SK-N-SH (cell line): Measurements from ENCODE around the gene NTPCR. TPM values are rescaled to one million over a fixed set of nuclear protein-coding genes. Genes with fewer than 3 reads are reported as not detected.

Experiments
- CTCF ChIA-PET: fragments of 300-600, 350-600 bp; formaldehyde crosslinking; extraction: SDS; loops from one replicate; lab custom pipeline; 2021; lab: Yijun Ruan, JAX
- POLR2A ChIA-PET: fragments of 350-600 bp; sonication (Branson Sonifier 250); formaldehyde crosslinking; extraction: SDS; loops from one replicate; lab custom pipeline; 2020; ENCODE audit warnings: antibody characterized with exemption, inconsistent platforms; lab: Yijun Ruan, JAX
- DNase-seq: peaks from one replicate; pipeline ENCODE4 v3.0.0; 2012
- H2AFZ ChIP-seq: fragments of 200-600 bp; sonication (generic); 2 replicates; pipeline ENCODE4 v1.8.1; 2016; ENCODE audit warnings: antibody characterized with exemption, mild to moderate bottlenecking, low read depth
- H3F3A ChIP-seq: fragments of 200-600 bp; sonication (generic); replicated peaks from 2 replicates; pipeline ENCODE3; 2016; ENCODE audit warnings: antibody characterized with exemption, mild to moderate bottlenecking; ENCODE audit not compliant: insufficient read depth
- H3K27ac ChIP-seq, 2 experiments: fragments of 200-500 bp in 1 of 2; fragments of 200-600 bp in 1 of 2; sonication (Bioruptor generic) in 1 of 2; sonication (generic), shearing (Covaris generic) in 1 of 2; 2 replicates each; pipeline versions ENCODE4 v1.5.1 to v1.6.1; 2014 to 2016; ENCODE audit warnings: low read depth in 2 of 2, inconsistent platforms in 1 of 2, low read length in 1 of 2, mild to moderate bottlenecking in 1 of 2, mixed read lengths in 1 of 2
- H3K27me3 ChIP-seq: fragments of 200-600 bp; sonication (generic), shearing (Covaris generic); 2 replicates; pipeline ENCODE4 v1.6.1; 2016; ENCODE audit warnings: mixed run types; ENCODE audit not compliant: insufficient read depth
- H3K36me3 ChIP-seq, 2 experiments: fragments of 200-500 bp in 1 of 2; fragments of 200-600 bp in 1 of 2; sonication (Bioruptor generic) in 1 of 2; sonication (generic) in 1 of 2; replicated peaks in 1 of 2; 2 replicates each; pipeline versions ENCODE3 to v1.5.1; 2014 to 2016; ENCODE audit warnings: low read length in 1 of 2, mild to moderate bottlenecking in 1 of 2; ENCODE audit not compliant: insufficient read depth in 2 of 2, control insufficient read depth in 1 of 2
- H3K4me1 ChIP-seq, 2 experiments: fragments of 200-500 bp in 1 of 2; fragments of 200-600 bp in 1 of 2; sonication (Bioruptor generic) in 1 of 2; sonication (generic), shearing (Covaris generic) in 1 of 2; 2 replicates each; pipeline versions ENCODE4 v1.5.1 to v1.6.1; 2014 to 2016; ENCODE audit warnings: low read depth in 1 of 2, low read length in 1 of 2, mixed run types in 1 of 2; ENCODE audit not compliant: insufficient read depth in 2 of 2, control insufficient read depth in 1 of 2
- H3K4me2 ChIP-seq: fragments of 200-600 bp; sonication (generic), shearing (Covaris generic); 2 replicates; pipeline ENCODE4 v1.6.1; 2017; ENCODE audit warnings: mixed run types
- H3K4me3 ChIP-seq, 2 experiments: fragments of 200-500 bp in 1 of 2; fragments of 200-600 bp in 1 of 2; sonication (Bioruptor generic) in 1 of 2; sonication (generic), shearing (Covaris generic) in 1 of 2; 2 replicates each; pipeline versions ENCODE4 v1.5.1 to v1.8.1; 2014 to 2016; ENCODE audit warnings: low read depth in 2 of 2, inconsistent platforms in 1 of 2, low read length in 1 of 2, mild to moderate bottlenecking in 1 of 2, mixed read lengths in 1 of 2, moderate library complexity in 1 of 2
- H3K79me2 ChIP-seq: fragments of 200-600 bp; sonication (generic); 2 replicates; pipeline ENCODE4 v1.8.1; 2017; ENCODE audit warnings: mild to moderate bottlenecking; ENCODE audit not compliant: insufficient read depth
- H3K9ac ChIP-seq: fragments of 200-600 bp; sonication (generic); 2 replicates; pipeline ENCODE4 v1.6.1; 2017; ENCODE audit warnings: mixed run types
- H3K9me2 ChIP-seq: fragments of 200-600 bp; sonication (generic); 2 replicates; pipeline ENCODE4 v1.6.1; 2017; ENCODE audit warnings: mixed run types
- H3K9me3 ChIP-seq: fragments of 200-600 bp; sonication (generic); 2 replicates; pipeline ENCODE4 v1.6.1; 2017; ENCODE audit warnings: mixed run types, mild to moderate bottlenecking, moderate library complexity
- H4K20me1 ChIP-seq: fragments of 200-600 bp; sonication (generic); 2 replicates; pipeline ENCODE4 v1.6.1; 2017; ENCODE audit warnings: mild to moderate bottlenecking, mixed run types; ENCODE audit not compliant: insufficient read depth
- CHD2 ChIP-seq: fragments of 150-350 bp; IDR thresholded peaks from 2 replicates; pipeline ENCODE4 v1.6.1; 2018; ENCODE audit warnings: low read length; ENCODE audit not compliant: partially characterized antibody
- EP300 ChIP-seq, 2 experiments: IDR thresholded peaks; 2 replicates each; pipeline versions ENCODE4 v1.4.0 to v1.6.1; 2012; ENCODE audit warnings: borderline replicate concordance in 1 of 2, low read depth in 1 of 2, low read length in 1 of 2
- FOXJ3 ChIP-seq: sonication (generic); formaldehyde crosslinking; IDR thresholded peaks from 2 replicates; pipeline ENCODE4 v1.5.1; 2020; ENCODE audit warnings: mild to moderate bottlenecking, missing genetic modification reagents
- FOXM1 ChIP-seq: IDR thresholded peaks from 2 replicates; pipeline ENCODE4 v1.4.0; 2012; ENCODE audit warnings: low read depth, mild to moderate bottlenecking
- GABPA ChIP-seq: IDR thresholded peaks from 2 replicates; pipeline ENCODE4 v1.4.0; 2012; ENCODE audit warnings: low read depth, mild to moderate bottlenecking
- GATA2 ChIP-seq: sonication (generic); formaldehyde crosslinking; IDR thresholded peaks from 2 replicates; pipeline ENCODE4 v1.5.0; 2020; ENCODE audit warnings: mild to moderate bottlenecking, missing genetic modification reagents
- JUND ChIP-seq: IDR thresholded peaks from 2 replicates; pipeline ENCODE4 v1.4.0; 2012
- MXI1 ChIP-seq: IDR thresholded peaks from 2 replicates; pipeline ENCODE4 v1.6.1; 2012; ENCODE audit warnings: mild to moderate bottlenecking, low read depth, low read length, improper control_type of control experiment
- NFIC ChIP-seq: IDR thresholded peaks from 2 replicates; pipeline ENCODE4 v1.4.0; 2012; ENCODE audit warnings: borderline replicate concordance
- POLR2AphosphoS5 ChIP-seq: IDR thresholded peaks from 2 replicates; pipeline ENCODE4 v1.6.1; 2012; ENCODE audit warnings: low read depth, low read length
- RFX5 ChIP-seq: IDR thresholded peaks from 2 replicates; pipeline ENCODE4 v1.6.1; 2012; ENCODE audit warnings: mild to moderate bottlenecking, improper control_type of control experiment, low read length
- RXRA ChIP-seq: IDR thresholded peaks from 2 replicates; pipeline ENCODE4 v1.4.0; 2012; ENCODE audit warnings: low read depth, mild to moderate bottlenecking, borderline replicate concordance
- TAF1 ChIP-seq: IDR thresholded peaks from 2 replicates; pipeline ENCODE4 v1.6.1; 2012; ENCODE audit warnings: low read depth, mild to moderate bottlenecking, low read length, moderate library complexity, borderline replicate concordance
- TCF12 ChIP-seq: IDR thresholded peaks from 2 replicates; pipeline ENCODE4 v1.4.0; 2012
- TEAD4 ChIP-seq: IDR thresholded peaks from 2 replicates; pipeline ENCODE4 v1.4.0; 2012; ENCODE audit warnings: mild to moderate bottlenecking, borderline replicate concordance; ENCODE audit not compliant: insufficient read depth
- WGBS: methylation state at CpG from one replicate; pipeline ENCODE4 v1.1.6; 2017; ENCODE audit warnings: low lambda C conversion rate; 5-methylcytosine and 5-hydroxymethylcytosine counted together
- polyA plus RNA-seq, 3 experiments: library from polyadenylated mRNA; depleted of rRNA; stranded (reverse); fragments of >200 nt; gene quantifications; 2 replicates each; pipeline ENCODE4 v1.2.3, GENCODE V29; 2012
- TF ChIP-seq, protein P1 (sequence below): IDR thresholded peaks from 2 replicates; pipeline ENCODE4; 2012
- TF ChIP-seq, protein P2 (sequence below): fragments of 150-350 bp; IDR thresholded peaks from 2 replicates; pipeline ENCODE4 v1.6.1; 2017; ENCODE audit warnings: antibody characterized with exemption, low read length, low read depth, borderline replicate concordance
- TF ChIP-seq, protein P3 (sequence below): IDR thresholded peaks from 2 replicates; pipeline ENCODE4 v1.4.0; 2012; ENCODE audit warnings: low read depth, borderline replicate concordance
- TF ChIP-seq, protein P4 (sequence below): IDR thresholded peaks from 2 replicates; pipeline ENCODE4 v1.4.0; 2012; ENCODE audit warnings: low read depth

The NTPCR gene
- polyA plus RNA-seq, 1 of the 3 experiments (the other 2 are of a cell fraction): 20.8 TPM

DNA sequence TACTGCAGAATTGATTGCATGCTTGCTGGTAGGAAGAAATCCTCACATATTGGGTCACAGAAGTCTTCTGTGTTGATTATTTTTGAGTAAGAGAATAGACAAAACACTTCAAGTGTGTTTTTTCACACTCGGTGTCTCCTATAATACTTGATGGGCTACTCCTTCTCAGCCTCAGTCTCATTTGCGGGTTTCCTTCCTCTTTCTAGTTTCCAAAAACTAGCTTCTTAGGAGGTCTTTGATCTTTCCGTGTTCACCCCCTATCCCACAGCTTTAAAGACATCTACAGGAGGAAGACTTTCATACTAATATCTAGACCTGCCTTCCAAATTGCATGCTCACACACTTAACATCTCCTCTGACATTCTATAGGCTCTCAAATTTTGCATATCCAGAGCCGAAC, 40.7 kb upstream of the NTPCR start:
- H3K9me2 ChIP-seq: no peaks in the 10 kb centered on the region
- no peaks in the 10 kb centered on the region for H4K20me1 ChIP-seq
- ChIA-PET CTCF (no interaction called here), POLR2A (no interaction called here)
- H3K4me2 ChIP-seq: no peak overlapping the region
- DNase-seq: no peak
- no peak overlapping the region for H3K4me3 ChIP-seq
- no peaks in the 10 kb centered on the region for H3K36me3 ChIP-seq
- H3K79me2 ChIP-seq: no peaks in the 10 kb centered on the region
- H3K27me3 ChIP-seq: no peaks in the 10 kb centered on the region
- H3K9ac ChIP-seq: no peak overlapping the region
- H2AFZ ChIP-seq: no peak overlapping the region
- TF ChIP-seq FOXM1 (no peak), GATA2 (CRISPR knock-in tag) (no peak)
- TF ChIP-seq, protein P1, sequence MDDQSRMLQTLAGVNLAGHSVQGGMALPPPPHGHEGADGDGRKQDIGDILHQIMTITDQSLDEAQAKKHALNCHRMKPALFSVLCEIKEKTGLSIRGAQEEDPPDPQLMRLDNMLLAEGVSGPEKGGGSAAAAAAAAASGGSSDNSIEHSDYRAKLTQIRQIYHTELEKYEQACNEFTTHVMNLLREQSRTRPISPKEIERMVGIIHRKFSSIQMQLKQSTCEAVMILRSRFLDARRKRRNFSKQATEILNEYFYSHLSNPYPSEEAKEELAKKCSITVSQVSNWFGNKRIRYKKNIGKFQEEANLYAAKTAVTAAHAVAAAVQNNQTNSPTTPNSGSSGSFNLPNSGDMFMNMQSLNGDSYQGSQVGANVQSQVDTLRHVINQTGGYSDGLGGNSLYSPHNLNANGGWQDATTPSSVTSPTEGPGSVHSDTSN: no peak
- TF ChIP-seq, protein P2, sequence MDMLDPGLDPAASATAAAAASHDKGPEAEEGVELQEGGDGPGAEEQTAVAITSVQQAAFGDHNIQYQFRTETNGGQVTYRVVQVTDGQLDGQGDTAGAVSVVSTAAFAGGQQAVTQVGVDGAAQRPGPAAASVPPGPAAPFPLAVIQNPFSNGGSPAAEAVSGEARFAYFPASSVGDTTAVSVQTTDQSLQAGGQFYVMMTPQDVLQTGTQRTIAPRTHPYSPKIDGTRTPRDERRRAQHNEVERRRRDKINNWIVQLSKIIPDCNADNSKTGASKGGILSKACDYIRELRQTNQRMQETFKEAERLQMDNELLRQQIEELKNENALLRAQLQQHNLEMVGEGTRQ: no peak
- no peaks in the 10 kb centered on the region for H3K9me3 ChIP-seq
- no peaks in the 10 kb centered on the region for H3F3A ChIP-seq
- no peaks in the 10 kb centered on the region for H3K4me1 ChIP-seq
- 55% methylated on average over 4 of the region's 4 CpGs for WGBS
- no peak overlapping the region for H3K27ac ChIP-seq

DNA sequence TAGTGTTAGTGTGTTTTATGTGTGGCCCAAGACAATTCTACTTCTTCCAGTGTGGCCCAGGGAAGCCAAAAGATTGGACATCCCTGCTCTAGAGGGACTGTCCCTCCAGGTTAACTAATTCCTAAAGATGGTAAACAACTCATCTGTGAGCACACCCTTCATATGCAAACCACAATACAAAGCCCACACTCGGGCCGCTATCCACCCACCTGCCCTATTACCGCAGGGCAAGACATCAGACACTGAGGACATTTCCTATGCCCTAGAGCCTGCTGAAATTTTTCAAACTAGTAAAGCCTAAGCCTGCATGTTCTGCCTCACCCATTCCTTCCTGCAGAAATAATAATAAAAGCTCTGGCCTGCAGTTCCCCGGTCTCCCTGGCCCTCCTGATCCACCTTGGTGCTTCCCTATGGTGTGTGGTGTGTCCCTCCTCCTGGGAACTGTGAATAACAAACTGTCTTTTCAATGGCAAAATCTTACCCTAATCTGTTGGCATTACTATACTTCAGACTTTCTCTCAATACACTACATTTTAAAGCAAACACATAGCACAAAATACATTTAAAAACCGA, 39.3 kb upstream of the NTPCR start:
- Histone ChIP-seq H3K4me3 (no peak overlapping the region), H4K20me1 (no peaks in the 10 kb centered on the region), H3K4me1 (no peaks in the 10 kb centered on the region), H3K79me2 (no peaks in the 10 kb centered on the region), H3K27me3 (no peaks in the 10 kb centered on the region), H3K9me2 (no peaks in the 10 kb centered on the region), H2AFZ (no peak overlapping the region), H3F3A (no peaks in the 10 kb centered on the region), H3K9ac (no peak overlapping the region), H3K4me2 (no peak overlapping the region), H3K9me3 (no peaks in the 10 kb centered on the region), H3K36me3 (no peaks in the 10 kb centered on the region), H3K27ac (no peak overlapping the region)
- 44% methylated on average over 5 of the region's 5 CpGs for WGBS
- POLR2A ChIA-PET: no interaction called here
- CTCF ChIA-PET: no interaction called here
- no peak for DNase-seq
- TF ChIP-seq GABPA (no peak), TAF1 (no peak), EP300 (IDR thresholded peaks at IDR 0.05; ENCODE audit: borderline replicate concordance in 1 of 2, low read depth in 1 of 2, low read length in 1 of 2) (no peak), FOXJ3 (CRISPR knock-in tag) (no peak), POLR2AphosphoS5 (no peak), TCF12 (no peak), RFX5 (no peak), NFIC (no peak), MXI1 (no peak), TEAD4 (no peak), CHD2 (no peak), RXRA (no peak), JUND (no peak)
- TF ChIP-seq, protein P2: no peak
- TF ChIP-seq, protein P3, sequence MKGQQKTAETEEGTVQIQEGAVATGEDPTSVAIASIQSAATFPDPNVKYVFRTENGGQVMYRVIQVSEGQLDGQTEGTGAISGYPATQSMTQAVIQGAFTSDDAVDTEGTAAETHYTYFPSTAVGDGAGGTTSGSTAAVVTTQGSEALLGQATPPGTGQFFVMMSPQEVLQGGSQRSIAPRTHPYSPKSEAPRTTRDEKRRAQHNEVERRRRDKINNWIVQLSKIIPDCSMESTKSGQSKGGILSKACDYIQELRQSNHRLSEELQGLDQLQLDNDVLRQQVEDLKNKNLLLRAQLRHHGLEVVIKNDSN: no peak
- TF ChIP-seq, protein P4, sequence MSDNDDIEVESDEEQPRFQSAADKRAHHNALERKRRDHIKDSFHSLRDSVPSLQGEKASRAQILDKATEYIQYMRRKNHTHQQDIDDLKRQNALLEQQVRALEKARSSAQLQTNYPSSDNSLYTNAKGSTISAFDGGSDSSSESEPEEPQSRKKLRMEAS: no peak
